Fibroblast of the aortic adventitia (primary cell): ENCODE data around the gene SCAMP3. TPM values are rescaled to one million over a fixed set of nuclear protein-coding genes. Genes with fewer than 3 reads are reported as not detected.

Experiments
- DNase-seq: peaks from one replicate; pipeline ENCODE4 v3.0.0-alpha.2; 2010; ENCODE audit warnings: low read depth
- H3K4me3 ChIP-seq: 2 replicates; pipeline ENCODE4 v1.5.1; 2011; ENCODE audit warnings: low read depth, mild to moderate bottlenecking, control low read depth, low read length, moderate library complexity
- CTCF ChIP-seq: IDR thresholded peaks from 2 replicates; pipeline ENCODE4 v1.5.1; 2011; ENCODE audit warnings: mild to moderate bottlenecking, low read length, control low read depth, inconsistent platforms; ENCODE audit not compliant: insufficient read depth
- total RNA-seq: library from RNA; depleted of rRNA; stranded (reverse); fragments of >200 nt; gene quantifications from 2 replicates; pipeline ENCODE4 v1.2.3, GENCODE V29; 2012; ENCODE audit warnings: low replicate concordance

Gene SCAMP3
- total RNA-seq, 1 donor, result 47.6 TPM

GRCh38 chr1:155210314-155211104 lies 51.7 kb downstream of the SCAMP3 start:
- no peak for DNase-seq
- H3K4me3 ChIP-seq, result no peak overlapping the region

GRCh38 chr1:155209312-155209721 lies 52.8 kb downstream of the SCAMP3 start:
- TF ChIP-seq CTCF, result no peak
- DNase-seq, result no peak
- H3K4me3 ChIP-seq, result peak overlapping the region; percentile 99

More at GRCh38 chr1:155210314-155211104, 51.7 kb downstream of the SCAMP3 start:
- TF ChIP-seq CTCF, result no peak

GRCh38 chr1:155208541-155209311 lies 53.4 kb downstream of the SCAMP3 start, which contains the start of gene MTX1:
MTX1 (plus strand) TSS chr1:155208695; CDS start chr1:155208805, 110 bp downstream.
- H3K4me3 ChIP-seq, result peak within 1 kb of the TSS; percentile 99
- DNase-seq, result peak; percentile 75
- no peak for TF ChIP-seq CTCF

- no peak for TF ChIP-seq CTCF
- DNase-seq, result peak; percentile 48
- peak within 1 kb of the TSS; percentile 99 for H3K4me3 ChIP-seq
Observed at GRCh38 chr1:155207806-155208540, 54.2 kb downstream of the SCAMP3 start, which contains the start of gene THBS3. THBS3 (minus strand) TSS chr1:155207897; CDS start chr1:155207876, 21 bp downstream.

- TF ChIP-seq CTCF, result peak; percentile 87
- peak; percentile 84 for DNase-seq
- peak overlapping the region; percentile 99 for H3K4me3 ChIP-seq
Observed at GRCh38 chr1:155206891-155207805, 55.0 kb downstream of the SCAMP3 start.

Other genes with a start within 250 kb of the SCAMP3 start
- 0.09 TPM in 1 of 2 replicates, not detected in the other for gene DCST2, start 228.6 kb downstream of the SCAMP3 start, total RNA-seq
- gene DCST1, start 228.5 kb downstream of the SCAMP3 start, total RNA-seq, result not detected in 2 replicates
- 39.0 and 69.9 TPM in 2 replicates for gene ADAM15, start 211.0 kb downstream of the SCAMP3 start, total RNA-seq
- gene EFNA4, start 198.6 kb downstream of the SCAMP3 start, total RNA-seq, result 2.4 and 5.3 TPM in 2 replicates
- 0.90 TPM in 1 of 2 replicates, not detected in the other for gene EFNA3, start 183.5 kb downstream of the SCAMP3 start, total RNA-seq
- gene EFNA1, start 134.5 kb downstream of the SCAMP3 start, total RNA-seq, result 0.16 and 0.54 TPM in 2 replicates
- 25.6 and 39.3 TPM in 2 replicates for gene SLC50A1, start 126.5 kb downstream of the SCAMP3 start, total RNA-seq
- gene DPM3, start 121.8 kb downstream of the SCAMP3 start, total RNA-seq, result 26.1 and 46.3 TPM in 2 replicates
- 29.8 and 100 TPM in 2 replicates for gene KRTCAP2, start 89.1 kb downstream of the SCAMP3 start, total RNA-seq
- gene TRIM46, start 88.5 kb downstream of the SCAMP3 start, total RNA-seq, result 5.2 and 13.2 TPM in 2 replicates
- 29.3 and 41.1 TPM in 2 replicates for gene THBS3, start 54.5 kb downstream of the SCAMP3 start, total RNA-seq
- 13.7 and 26.1 TPM in 2 replicates for gene MTX1, start 53.7 kb downstream of the SCAMP3 start, total RNA-seq
- 9.0 and 9.3 TPM in 2 replicates for gene ENTREP3, start 6.9 kb downstream of the SCAMP3 start, total RNA-seq
- 29.7 and 53.7 TPM in 2 replicates for gene CLK2, start 11.1 kb upstream of the SCAMP3 start, total RNA-seq
- 0.08 and 1.4 TPM in 2 replicates for gene HCN3, start 15.1 kb upstream of the SCAMP3 start, total RNA-seq
- not detected in 2 replicates for gene PKLR, start 39.1 kb upstream of the SCAMP3 start, total RNA-seq
- 153 and 600 TPM in 2 replicates for gene FDPS, start 46.5 kb upstream of the SCAMP3 start, total RNA-seq
- 6.7 and 23.0 TPM in 2 replicates for gene RUSC1, start 58.5 kb upstream of the SCAMP3 start, total RNA-seq